IPS-18c (cell line): ENCODE results near the gene LRRC56.
"Not testable (repeated sequence)": the region's sequence is repeated elsewhere in the genome, so short reads cannot be mapped to it uniquely, and the experiment has no call there.

Experiments used
- H3K4me3 ChIP-seq: 2 replicates; pipeline ENCODE4 v1.7.0; 2013; ENCODE audit warnings: low read depth, mild to moderate bottlenecking, low read length, moderate library complexity; ENCODE audit not compliant: insufficient read depth
- H3K9me3 ChIP-seq: one replicate; pipeline ENCODE4 v1.6.1; 2013; ENCODE audit warnings: mild to moderate bottlenecking, low read length, moderate library complexity; ENCODE audit not compliant: control insufficient read depth, insufficient read depth

The LRRC56 gene

GRCh38 chr11:560305-561147 lies 23.2 kb downstream of the LRRC56 start, which contains the start of the genes LMNTD2 and RASSF7:
Gene LMNTD2, minus strand, starts transcription at chr11:560738. Its CDS starts 22 bp downstream, at chr11:560716.
Gene RASSF7, plus strand, starts transcription at chr11:560970. Its CDS starts 799 bp downstream, at chr11:561769.
- no peaks in the 10 kb centered on the region for H3K9me3 ChIP-seq
- peak within 1 kb of the TSS; percentile 88 for H3K4me3 ChIP-seq

- peak overlapping the region; percentile 88 for H3K4me3 ChIP-seq
Observed at GRCh38 chr11:561148-562003, 24.0 kb downstream of the LRRC56 start.

GRCh38 chr11:562046-562645 lies 24.8 kb downstream of the LRRC56 start:
- H3K4me3 ChIP-seq: peak overlapping the region; percentile 88
- no peaks in the 10 kb centered on the region for H3K9me3 ChIP-seq

More at GRCh38 chr11:561148-562003, 24.0 kb downstream of the LRRC56 start:
- H3K9me3 ChIP-seq: no peaks in the 10 kb centered on the region

GRCh38 chr11:563066-563811 lies 25.9 kb downstream of the LRRC56 start:
- H3K4me3 ChIP-seq: no peak overlapping the region

GRCh38 chr11:563812-564578 lies 26.7 kb downstream of the LRRC56 start:
- Histone ChIP-seq H3K9me3 (no peaks in the 10 kb centered on the region), H3K4me3 (no peak overlapping the region)

More at GRCh38 chr11:563066-563811, 25.9 kb downstream of the LRRC56 start:
- H3K9me3 ChIP-seq: no peaks in the 10 kb centered on the region

- Histone ChIP-seq H3K4me3 (no peak overlapping the region), H3K9me3 (no peaks in the 10 kb centered on the region)
Observed at GRCh38 chr11:565921-566509, 28.7 kb downstream of the LRRC56 start.

GRCh38 chr11:567011-567628 lies 29.8 kb downstream of the LRRC56 start:
- H3K9me3 ChIP-seq: no peaks in the 10 kb centered on the region
- 0 out of 2 replicates have a peak overlapping the region, but pooled peaks have one; percentile 61 for H3K4me3 ChIP-seq

- Histone ChIP-seq H3K4me3 (peak overlapping the region; percentile 61), H3K9me3 (no peaks in the 10 kb centered on the region)
Observed at GRCh38 chr11:567629-568292, 30.4 kb downstream of the LRRC56 start.

GRCh38 chr11:568306-569157 lies 31.2 kb downstream of the LRRC56 start:
- Histone ChIP-seq H3K9me3 (no peaks in the 10 kb centered on the region), H3K4me3 (peak overlapping the region; percentile 61)

- Histone ChIP-seq H3K9me3 (no peaks in the 10 kb centered on the region), H3K4me3 (peak overlapping the region; percentile 44)
Observed at GRCh38 chr11:569158-569885, 32.0 kb downstream of the LRRC56 start.

GRCh38 chr11:571802-572185 lies 34.5 kb downstream of the LRRC56 start:
- no peaks in the 10 kb centered on the region for H3K9me3 ChIP-seq
- H3K4me3 ChIP-seq: no peak overlapping the region

GRCh38 chr11:573146-573759 lies 35.9 kb downstream of the LRRC56 start:
- H3K9me3 ChIP-seq: no peaks in the 10 kb centered on the region

GRCh38 chr11:574031-574570 lies 36.8 kb downstream of the LRRC56 start:
- H3K4me3 ChIP-seq: peak overlapping the region; percentile 28; the same call in 1 of the 2 replicates
- H3K9me3 ChIP-seq: not testable (repeated sequence)

More at GRCh38 chr11:573146-573759, 35.9 kb downstream of the LRRC56 start:
- no peak overlapping the region for H3K4me3 ChIP-seq
